T47D (cell line): ENCODE measurements around the gene C1QTNF7.

Experiments used
- DNase-seq, 2 experiments: peaks; one replicate each; pipeline versions ENCODE4 v3.0.0 to v3.0.0-alpha.2; 2011 to 2012; ENCODE audit warnings: low read depth in 1 of 2, low spot score in 1 of 2
- JUND ChIP-seq: IDR thresholded peaks from 2 replicates; pipeline ENCODE4 v1.6.1; 2012; ENCODE audit warnings: low read depth
- in situ Hi-C: cut with HindIII; loops from 2 replicates; pipeline ENCODE4 v1.10.0; 2016; ENCODE audit warnings: low sequenced_read_pairs, low pct_unique_long_range_greater_than_20kb

Gene C1QTNF7

DNA sequence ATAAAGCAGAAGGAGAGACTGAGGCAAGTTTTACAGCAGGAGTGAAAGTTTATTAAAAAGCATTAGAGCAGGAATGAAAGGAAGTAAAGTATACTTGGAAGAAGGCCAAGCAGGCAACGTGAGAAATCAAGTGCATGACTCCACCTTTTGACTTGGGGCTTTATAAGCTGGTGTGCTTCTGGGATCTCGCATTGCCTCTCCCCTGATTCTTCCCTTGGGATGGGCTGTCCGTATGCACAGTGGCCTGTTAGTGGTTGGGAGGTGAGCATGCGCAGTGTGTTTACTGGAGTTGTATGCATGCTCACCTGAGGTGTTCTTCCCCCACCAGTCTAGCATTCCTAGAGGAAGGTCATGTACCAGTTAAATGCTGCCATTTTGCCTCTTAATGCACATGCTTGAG lies 29.1 kb upstream of the C1QTNF7 start:
- DNase-seq: no peak
- in situ Hi-C loops: no loop called here
- no peak for TF ChIP-seq JUND

GRCh38 chr4:15400226-15400625 lies 27.6 kb upstream of the C1QTNF7 start:
- no peak for TF ChIP-seq JUND
- in situ Hi-C loops: no loop called here

DNA sequence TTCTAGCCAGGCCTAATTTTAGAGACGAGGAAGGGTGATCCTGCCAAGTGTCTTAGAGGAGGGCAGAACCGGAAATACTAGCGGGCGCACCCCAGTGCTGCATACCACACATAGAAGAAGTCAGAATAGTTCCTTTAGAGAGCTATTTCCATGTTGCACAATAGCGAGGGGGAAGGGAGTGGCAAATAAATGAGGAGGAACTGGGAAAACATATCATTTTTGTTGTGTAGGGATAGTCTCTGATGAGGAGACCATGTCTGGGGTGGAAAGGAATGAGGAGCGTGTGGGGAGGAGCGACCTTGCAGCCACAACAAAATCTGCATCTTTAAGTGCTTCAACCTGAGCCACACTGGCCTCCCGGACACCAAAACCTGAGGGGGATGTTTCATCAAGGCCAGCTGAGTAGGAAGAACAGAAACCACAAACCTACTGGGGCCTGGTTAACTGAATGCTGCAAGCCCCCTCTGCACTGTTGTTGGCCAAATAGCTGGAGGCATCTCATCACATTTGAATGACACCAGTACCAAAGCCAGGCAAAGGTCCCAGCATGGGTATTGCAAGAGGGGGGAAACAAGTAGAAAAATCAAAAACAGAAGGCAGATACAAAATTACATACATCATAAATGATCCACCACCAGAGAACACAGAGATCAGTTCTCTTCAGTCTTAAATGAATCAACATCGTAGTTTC lies 26.7 kb upstream of the C1QTNF7 start:
- in situ Hi-C loops: no loop called here
- TF ChIP-seq JUND: no peak
- peak in 1 of 2 experiments; percentile 6 for DNase-seq

More at GRCh38 chr4:15400226-15400625, 27.6 kb upstream of the C1QTNF7 start:
- DNase-seq: no peak

DNA sequence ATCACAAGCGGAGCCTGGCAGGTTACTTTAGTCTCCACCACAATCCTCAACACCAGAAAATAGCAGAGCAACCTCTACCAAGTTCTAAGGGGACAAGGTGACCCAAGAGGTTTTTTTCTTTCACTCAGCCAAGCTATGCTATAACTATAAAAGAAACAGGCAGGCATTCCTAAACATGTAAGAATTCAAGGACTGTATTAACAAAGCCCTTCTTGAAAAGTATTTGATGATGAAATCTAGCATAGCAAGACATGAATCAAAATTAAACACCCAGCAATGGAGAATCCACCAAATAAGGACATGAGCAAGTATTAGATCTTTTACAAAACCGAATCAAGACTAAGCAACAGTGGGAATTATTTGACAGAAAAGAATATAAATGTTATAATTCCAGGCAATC lies 25.7 kb upstream of the C1QTNF7 start:
- DNase-seq: no peak
- in situ Hi-C loops: no loop called here
- no peak for TF ChIP-seq JUND

- in situ Hi-C loops: no loop called here
- no peak for DNase-seq
- no peak for TF ChIP-seq JUND
These were observed 24.9 kb upstream of the C1QTNF7 start for GRCh38 chr4:15402974-15403373.

DNA sequence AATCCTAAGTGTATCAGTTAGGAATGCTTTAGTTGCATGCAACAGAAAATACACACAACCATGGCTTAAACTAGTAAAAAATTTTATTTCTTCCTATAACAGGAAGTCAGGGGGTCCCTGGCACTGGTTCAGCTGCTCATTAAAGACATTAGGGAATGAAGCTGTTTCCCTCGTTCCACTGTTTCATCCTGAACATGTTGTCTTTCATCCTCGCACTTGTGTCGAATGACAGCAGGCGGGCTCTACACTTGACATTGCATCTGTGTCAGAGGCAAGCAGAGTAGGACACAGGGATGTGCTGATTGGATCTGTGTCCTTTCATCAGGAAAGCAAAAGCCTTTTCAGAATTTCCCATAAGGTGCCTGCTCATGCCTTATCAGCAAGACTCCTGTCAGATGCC lies 22.8 kb upstream of the C1QTNF7 start:
- in situ Hi-C loops: no loop called here
- DNase-seq: no peak

DNA sequence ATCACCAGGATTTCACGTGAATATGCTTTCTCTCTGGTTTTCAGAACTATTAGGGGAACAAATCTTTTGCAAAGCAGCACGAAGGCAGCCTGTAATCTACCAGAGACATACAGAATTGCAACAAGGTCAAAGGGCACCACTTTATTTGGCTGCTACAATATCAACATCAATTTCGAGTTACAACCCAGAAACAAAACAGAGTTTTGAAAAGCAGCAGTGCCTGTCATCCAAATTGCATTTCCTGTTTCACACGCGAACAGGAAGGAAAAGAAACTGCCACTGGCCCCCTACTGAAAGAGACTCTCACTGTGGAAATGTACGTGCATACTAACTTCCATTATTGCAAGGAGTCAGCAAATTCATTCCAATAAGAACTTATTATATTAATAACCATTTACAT lies 17.1 kb upstream of the C1QTNF7 start:
- in situ Hi-C loops: no loop called here
- DNase-seq: no peak
- TF ChIP-seq JUND: no peak

More for the DNA sequence above, 22.8 kb upstream of the C1QTNF7 start:
- no peak for TF ChIP-seq JUND

GRCh38 chr4:15412461-15412860 lies 15.4 kb upstream of the C1QTNF7 start:
- in situ Hi-C loops: no loop called here
- DNase-seq: no peak
- no peak for TF ChIP-seq JUND

- TF ChIP-seq JUND: no peak
- no peak for DNase-seq
- in situ Hi-C loops: no loop called here
These were observed 14.7 kb upstream of the C1QTNF7 start for GRCh38 chr4:15413010-15413622.

- in situ Hi-C loops: no loop called here
- no peak for DNase-seq
- no peak for TF ChIP-seq JUND
These were observed 14.2 kb upstream of the C1QTNF7 start for GRCh38 chr4:15413623-15414019.

- TF ChIP-seq JUND: no peak
- in situ Hi-C loops: no loop called here
- no peak for DNase-seq
These were observed 13.2 kb upstream of the C1QTNF7 start for GRCh38 chr4:15414551-15415091.

DNA sequence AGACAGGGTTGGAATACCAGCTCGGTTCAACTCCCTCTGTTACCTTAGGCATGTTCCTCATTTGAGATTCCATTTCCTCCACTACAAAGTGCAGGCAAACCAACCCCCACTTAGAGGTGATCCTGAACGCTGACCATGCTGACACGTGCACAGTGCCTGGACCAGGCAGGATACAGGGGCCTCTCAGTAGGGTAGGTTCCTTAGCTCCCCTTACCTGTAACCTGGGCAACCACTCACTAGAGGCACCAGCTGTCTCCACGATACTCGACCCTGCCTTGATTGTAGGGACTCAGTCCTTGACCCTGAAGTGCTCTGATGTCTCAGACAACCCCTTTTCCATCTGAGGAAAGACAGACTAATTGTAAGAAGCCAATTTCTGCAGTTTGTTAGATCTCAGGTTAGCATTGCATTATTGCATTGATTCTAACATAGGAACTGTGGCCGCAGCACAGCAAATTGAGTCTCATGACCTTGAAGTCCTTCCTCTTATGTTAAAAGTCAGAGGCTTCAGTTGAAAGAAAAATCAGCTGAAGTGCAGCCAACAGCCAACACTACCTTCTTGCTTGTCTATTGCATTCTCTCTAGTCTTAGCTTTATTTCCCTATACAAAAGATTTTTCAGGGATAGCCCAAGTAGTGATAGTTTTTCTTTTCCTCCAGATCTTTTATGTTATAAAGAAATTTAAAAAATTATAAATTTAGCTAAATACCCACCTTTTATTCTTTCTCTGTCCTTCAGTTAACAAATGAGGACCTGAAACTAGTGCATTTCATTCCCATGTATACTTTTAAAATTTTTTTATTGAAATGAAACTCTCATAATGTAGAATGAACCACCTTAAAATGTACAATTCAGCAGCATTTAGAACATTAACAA lies 11.2 kb upstream of the C1QTNF7 start:
- TF ChIP-seq JUND: no peak
- in situ Hi-C loops: no loop called here

More for the DNA sequence above, 11.2 kb upstream of the C1QTNF7 start:
- no peak for DNase-seq
